Testis (tissue), 2 donors: ENCODE measurements around the gene SNX30.

Source experiments
- POLR2A ChIP-seq: fragments of 450-650 bp; IDR thresholded peaks from one replicate; pipeline ENCODE4 v1.6.1; 2017; ENCODE audit warnings: antibody characterized with exemption, mild to moderate bottlenecking, moderate library complexity
- TF ChIP-seq, protein P1 (sequence below), 3 experiments: fragments of 450-650 bp in 2 of 3; fragments of 200-600 bp in 1 of 3; sonication (generic) in 1 of 3; IDR thresholded peaks; one replicate each; pipeline ENCODE4 v1.5.1; 2016 to 2019; ENCODE audit warnings: antibody characterized with exemption in 3 of 3, mild to moderate bottlenecking in 2 of 3, moderate library complexity in 1 of 3

DNA sequence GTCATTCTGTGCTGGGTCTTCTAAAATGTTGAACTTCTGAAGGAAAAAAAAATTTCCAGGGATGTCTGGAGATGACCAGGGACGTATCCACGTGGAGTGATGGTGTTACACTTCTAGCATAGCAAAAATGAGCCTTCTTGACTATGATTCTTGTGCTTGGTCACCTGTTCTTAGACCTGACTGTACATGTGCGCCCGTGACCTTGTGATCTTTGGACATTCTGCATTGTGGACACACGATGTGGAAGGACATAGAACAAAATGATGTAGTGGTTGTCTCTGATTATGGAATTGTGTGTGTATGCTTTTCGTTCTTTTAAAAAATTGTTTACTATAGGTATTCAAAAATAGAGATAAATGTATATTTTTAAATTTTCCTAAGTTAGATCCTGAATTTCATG lies 61.0 kb downstream of the SNX30 start:
- TF ChIP-seq, protein P1, sequence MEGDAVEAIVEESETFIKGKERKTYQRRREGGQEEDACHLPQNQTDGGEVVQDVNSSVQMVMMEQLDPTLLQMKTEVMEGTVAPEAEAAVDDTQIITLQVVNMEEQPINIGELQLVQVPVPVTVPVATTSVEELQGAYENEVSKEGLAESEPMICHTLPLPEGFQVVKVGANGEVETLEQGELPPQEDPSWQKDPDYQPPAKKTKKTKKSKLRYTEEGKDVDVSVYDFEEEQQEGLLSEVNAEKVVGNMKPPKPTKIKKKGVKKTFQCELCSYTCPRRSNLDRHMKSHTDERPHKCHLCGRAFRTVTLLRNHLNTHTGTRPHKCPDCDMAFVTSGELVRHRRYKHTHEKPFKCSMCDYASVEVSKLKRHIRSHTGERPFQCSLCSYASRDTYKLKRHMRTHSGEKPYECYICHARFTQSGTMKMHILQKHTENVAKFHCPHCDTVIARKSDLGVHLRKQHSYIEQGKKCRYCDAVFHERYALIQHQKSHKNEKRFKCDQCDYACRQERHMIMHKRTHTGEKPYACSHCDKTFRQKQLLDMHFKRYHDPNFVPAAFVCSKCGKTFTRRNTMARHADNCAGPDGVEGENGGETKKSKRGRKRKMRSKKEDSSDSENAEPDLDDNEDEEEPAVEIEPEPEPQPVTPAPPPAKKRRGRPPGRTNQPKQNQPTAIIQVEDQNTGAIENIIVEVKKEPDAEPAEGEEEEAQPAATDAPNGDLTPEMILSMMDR (IDR thresholded peaks at IDR 0.05), result no peak
- TF ChIP-seq POLR2A, result no peak
